T-helper 1 cell treated with Interleukin-12 subunit alpha and Interleukin-12 subunit beta and Interleukin-4 antibody, amounts not matched to agents 30 μg/mL and 1 μg/mL, for 36 hours (primary cell): Measurements from ENCODE around the gene MVB12B.

ENCODE experiments used
- H3K27ac Mint-ChIP-seq: one replicate; pipeline ENCODE4 v1.8.0; 2021; ENCODE audit warnings: mild to moderate bottlenecking, mixed read lengths
- H3K27me3 Mint-ChIP-seq: one replicate; pipeline ENCODE4 v1.8.0; 2021; ENCODE audit warnings: low read depth, mixed read lengths
- H3K36me3 Mint-ChIP-seq: one replicate; pipeline ENCODE4 v1.8.0; 2021; ENCODE audit warnings: low read depth, mixed read lengths
- H3K4me1 Mint-ChIP-seq: one replicate; pipeline ENCODE4 v1.8.0; 2021; ENCODE audit warnings: low read depth, mixed read lengths
- H3K4me3 Mint-ChIP-seq: one replicate; pipeline ENCODE4 v1.8.0; 2021; ENCODE audit warnings: mild to moderate bottlenecking, moderate library complexity, mixed read lengths
- H3K9me3 Mint-ChIP-seq: one replicate; pipeline ENCODE4 v1.8.0; 2021; ENCODE audit warnings: mixed read lengths

MVB12B gene

DNA sequence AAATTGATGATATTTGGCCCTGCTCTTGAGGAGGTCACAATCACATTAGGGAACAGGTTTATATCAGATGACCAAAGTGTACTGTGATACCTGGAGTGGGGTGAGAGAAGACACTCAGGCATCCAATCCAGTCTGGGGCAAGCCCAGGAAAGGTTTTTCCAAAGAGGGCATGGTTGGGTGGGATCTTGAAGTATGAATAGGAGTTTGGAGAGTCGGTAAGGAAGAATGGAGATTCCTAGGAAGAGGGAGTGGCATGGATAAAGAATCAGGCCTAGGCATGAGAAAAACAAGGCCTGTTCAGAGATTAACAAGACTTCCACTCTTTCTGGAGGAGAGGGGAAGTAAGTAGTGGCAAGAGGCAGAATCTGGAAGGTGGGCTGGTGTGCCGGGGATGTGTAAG is 91.1 kb downstream of the MVB12B start:
- no peak overlapping the region for H3K4me3 Mint-ChIP-seq
- no peaks in the 10 kb centered on the region for H3K9me3 Mint-ChIP-seq
- peaks cover 15% of the 10 kb centered on the region for H3K4me1 Mint-ChIP-seq
- no peak overlapping the region for H3K27ac Mint-ChIP-seq
- H3K27me3 Mint-ChIP-seq: no peaks in the 10 kb centered on the region
- H3K36me3 Mint-ChIP-seq: no peaks in the 10 kb centered on the region

- H3K27ac Mint-ChIP-seq: no peak overlapping the region
- H3K9me3 Mint-ChIP-seq: no peaks in the 10 kb centered on the region
- no peak overlapping the region for H3K4me3 Mint-ChIP-seq
- peaks cover 12% of the 10 kb centered on the region for H3K4me1 Mint-ChIP-seq
- no peaks in the 10 kb centered on the region for H3K36me3 Mint-ChIP-seq
- no peaks in the 10 kb centered on the region for H3K27me3 Mint-ChIP-seq
These were observed 92.0 kb downstream of the MVB12B start for GRCh38 chr9:126418608-126419007.

DNA sequence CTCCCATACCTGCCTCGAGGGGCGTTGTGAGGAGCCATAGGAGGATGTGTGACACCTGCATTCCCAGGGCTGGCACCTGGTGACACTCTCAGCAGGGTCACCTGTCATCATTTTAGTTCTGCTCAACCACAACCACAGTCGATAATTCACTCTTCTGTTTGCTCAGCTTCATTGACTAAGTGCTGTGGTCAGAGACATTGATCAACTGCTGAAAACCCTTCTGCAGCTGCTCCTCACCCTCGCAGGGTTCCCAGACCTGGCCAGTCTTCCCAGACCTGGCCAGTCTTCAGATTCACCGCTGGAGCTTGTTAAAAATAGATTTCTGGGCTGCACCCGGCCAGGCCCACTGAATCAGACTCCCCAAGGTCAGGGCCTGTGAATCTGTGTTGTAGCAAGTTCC is 92.8 kb downstream of the MVB12B start:
- no peaks in the 10 kb centered on the region for H3K9me3 Mint-ChIP-seq
- no peak overlapping the region for H3K27ac Mint-ChIP-seq
- no peak overlapping the region for H3K4me3 Mint-ChIP-seq
- H3K4me1 Mint-ChIP-seq: peaks cover 12% of the 10 kb centered on the region
- H3K27me3 Mint-ChIP-seq: no peaks in the 10 kb centered on the region
- H3K36me3 Mint-ChIP-seq: peaks cover 2% of the 10 kb centered on the region

DNA sequence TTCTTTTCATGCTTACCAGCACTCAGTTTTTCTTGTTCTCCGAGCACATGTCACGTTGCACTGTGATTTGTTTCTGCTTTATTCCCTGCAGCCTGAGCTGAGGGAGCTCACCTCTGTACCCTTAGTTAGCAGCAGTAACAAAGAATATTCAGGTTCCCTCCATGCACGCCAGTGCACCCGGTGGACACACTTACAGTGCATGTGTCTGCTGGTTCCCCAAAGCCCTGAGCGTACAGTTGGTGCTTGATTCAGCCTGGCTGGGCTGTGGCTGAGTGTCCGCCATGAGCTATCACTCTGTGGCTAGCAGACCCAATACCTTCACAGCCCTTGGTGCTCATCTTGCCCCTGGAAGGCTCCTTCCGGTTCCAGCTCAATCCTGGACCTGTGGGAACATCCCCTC is 93.5 kb downstream of the MVB12B start:
- no peak overlapping the region for H3K4me3 Mint-ChIP-seq
- no peaks in the 10 kb centered on the region for H3K27me3 Mint-ChIP-seq
- H3K9me3 Mint-ChIP-seq: no peaks in the 10 kb centered on the region
- H3K27ac Mint-ChIP-seq: no peak overlapping the region
- H3K36me3 Mint-ChIP-seq: peaks cover 2% of the 10 kb centered on the region
- peaks cover 14% of the 10 kb centered on the region for H3K4me1 Mint-ChIP-seq

DNA sequence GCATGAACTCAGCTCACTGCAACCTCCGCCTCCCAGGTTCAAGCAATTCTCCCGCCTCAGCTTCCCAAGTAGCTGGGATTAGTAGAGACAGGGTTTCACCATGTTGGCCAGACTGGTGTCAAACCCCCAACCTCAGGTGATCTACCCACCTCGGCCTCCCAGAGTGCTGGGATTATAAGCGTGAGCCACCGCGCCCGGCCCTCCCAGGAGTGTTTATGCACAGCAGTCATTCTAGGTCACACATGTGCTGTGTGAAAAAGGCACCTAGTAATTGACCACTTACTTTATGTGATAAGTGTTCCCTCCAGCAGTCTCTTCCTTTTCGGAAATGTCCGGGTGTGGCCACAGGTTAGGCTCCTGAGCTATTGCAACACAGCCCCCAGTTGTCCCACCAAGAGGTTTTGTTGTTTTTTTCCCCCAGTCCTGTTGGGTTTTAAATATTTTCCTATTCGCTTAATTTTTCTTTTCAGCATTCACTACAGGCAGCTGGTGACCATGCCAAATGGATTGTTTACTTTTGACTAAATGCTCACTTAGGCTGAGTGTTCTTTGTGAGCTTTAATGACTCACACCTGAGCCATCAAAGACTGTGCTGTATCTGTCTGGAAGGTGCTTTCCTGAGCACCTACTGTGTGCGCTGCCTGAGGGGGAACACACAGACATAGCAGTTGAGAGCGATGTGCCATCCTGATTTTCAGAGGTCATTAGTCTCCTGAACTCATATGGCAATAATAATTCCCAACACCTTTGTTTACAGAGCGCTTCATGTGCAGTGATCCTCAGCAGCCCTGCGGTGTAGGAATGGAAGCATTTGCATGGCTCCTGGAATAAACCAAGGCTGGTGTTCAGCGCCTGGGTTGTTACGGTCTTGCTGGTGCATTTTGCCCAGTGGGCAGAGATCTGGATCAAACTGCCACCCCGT is 94.3 kb downstream of the MVB12B start:
- Mint-ChIP-seq H3K27ac (no peak overlapping the region), H3K9me3 (no peaks in the 10 kb centered on the region), H3K4me3 (no peak overlapping the region), H3K27me3 (no peaks in the 10 kb centered on the region), H3K4me1 (peaks cover 9% of the 10 kb centered on the region), H3K36me3 (peaks cover 2% of the 10 kb centered on the region)

- peaks cover 2% of the 10 kb centered on the region for H3K36me3 Mint-ChIP-seq
- peaks cover 9% of the 10 kb centered on the region for H3K4me1 Mint-ChIP-seq
- H3K27me3 Mint-ChIP-seq: no peaks in the 10 kb centered on the region
- H3K9me3 Mint-ChIP-seq: no peaks in the 10 kb centered on the region
- H3K27ac Mint-ChIP-seq: no peak overlapping the region
- H3K4me3 Mint-ChIP-seq: no peak overlapping the region
These were observed 95.2 kb downstream of the MVB12B start for GRCh38 chr9:126421567-126422428.

DNA sequence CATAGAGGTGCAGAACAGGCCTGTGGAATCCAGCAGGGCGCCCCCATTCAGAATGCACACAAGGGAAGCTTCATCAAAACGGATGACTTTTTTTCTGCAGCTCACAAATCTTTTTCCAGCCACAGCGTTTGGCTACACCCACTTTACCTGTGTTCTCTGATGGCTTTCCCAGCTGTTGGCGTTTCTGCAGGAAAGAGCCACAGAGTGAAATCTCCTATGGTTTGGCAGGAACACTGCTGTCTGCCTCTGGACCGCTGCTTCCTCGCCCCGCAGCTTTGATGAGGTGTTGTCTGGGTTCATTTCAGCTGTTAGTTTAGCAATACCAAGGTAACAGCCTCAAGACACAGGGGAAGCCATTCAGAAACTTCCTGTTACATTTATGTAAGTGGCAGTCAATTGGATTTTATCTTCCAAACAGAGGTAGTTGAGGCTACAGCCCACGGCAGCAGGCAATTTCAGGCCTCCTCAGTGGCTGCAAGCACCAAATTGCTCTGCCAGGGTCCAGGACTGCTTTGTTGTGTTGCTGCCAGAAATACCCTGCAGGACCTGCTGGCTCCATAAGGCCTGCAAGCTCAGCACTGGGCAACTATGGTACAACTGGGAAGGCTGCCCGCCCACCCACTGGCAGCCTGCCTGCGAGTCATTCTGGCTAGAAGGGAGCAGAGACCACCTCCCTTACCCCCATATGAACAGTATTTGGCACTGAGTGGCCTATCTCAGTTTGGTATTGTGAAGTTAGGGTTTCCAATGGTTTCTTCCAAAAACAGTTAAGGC is 96.7 kb downstream of the MVB12B start:
- Mint-ChIP-seq H3K4me3 (no peak overlapping the region), H3K36me3 (peaks cover 2% of the 10 kb centered on the region), H3K9me3 (no peaks in the 10 kb centered on the region), H3K4me1 (peaks cover 5% of the 10 kb centered on the region), H3K27me3 (peaks cover 6% of the 10 kb centered on the region), H3K27ac (no peak overlapping the region)

GRCh38 chr9:126423916-126424185 is 97.2 kb downstream of the MVB12B start:
- Mint-ChIP-seq H3K9me3 (no peaks in the 10 kb centered on the region), H3K27me3 (peaks cover 11% of the 10 kb centered on the region), H3K36me3 (peaks cover 2% of the 10 kb centered on the region), H3K4me1 (peaks cover 5% of the 10 kb centered on the region), H3K27ac (no peak overlapping the region), H3K4me3 (no peak overlapping the region)

DNA sequence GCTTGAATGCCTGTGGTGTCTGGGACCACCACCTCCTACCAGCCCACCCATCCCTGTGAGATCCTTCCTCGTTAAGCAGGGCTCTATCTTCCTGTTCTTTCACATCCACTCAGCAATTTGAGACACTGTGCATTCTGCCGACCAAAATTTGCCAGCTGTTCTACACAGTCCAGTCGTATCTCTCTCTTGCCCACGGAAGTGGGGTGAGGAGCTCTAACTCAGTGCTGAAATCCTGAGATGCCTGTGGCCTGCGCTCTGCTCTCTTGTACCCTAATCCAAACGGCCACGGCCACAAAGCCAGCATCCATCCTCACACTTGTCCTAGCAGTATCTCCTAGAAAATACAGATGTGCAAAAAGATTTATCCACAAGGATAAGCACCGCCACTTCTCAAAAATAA is 97.9 kb downstream of the MVB12B start:
- H3K4me3 Mint-ChIP-seq: no peak overlapping the region
- H3K9me3 Mint-ChIP-seq: no peaks in the 10 kb centered on the region
- peaks cover 5% of the 10 kb centered on the region for H3K4me1 Mint-ChIP-seq
- H3K36me3 Mint-ChIP-seq: peaks cover 2% of the 10 kb centered on the region
- peaks cover 16% of the 10 kb centered on the region for H3K27me3 Mint-ChIP-seq
- no peak overlapping the region for H3K27ac Mint-ChIP-seq

DNA sequence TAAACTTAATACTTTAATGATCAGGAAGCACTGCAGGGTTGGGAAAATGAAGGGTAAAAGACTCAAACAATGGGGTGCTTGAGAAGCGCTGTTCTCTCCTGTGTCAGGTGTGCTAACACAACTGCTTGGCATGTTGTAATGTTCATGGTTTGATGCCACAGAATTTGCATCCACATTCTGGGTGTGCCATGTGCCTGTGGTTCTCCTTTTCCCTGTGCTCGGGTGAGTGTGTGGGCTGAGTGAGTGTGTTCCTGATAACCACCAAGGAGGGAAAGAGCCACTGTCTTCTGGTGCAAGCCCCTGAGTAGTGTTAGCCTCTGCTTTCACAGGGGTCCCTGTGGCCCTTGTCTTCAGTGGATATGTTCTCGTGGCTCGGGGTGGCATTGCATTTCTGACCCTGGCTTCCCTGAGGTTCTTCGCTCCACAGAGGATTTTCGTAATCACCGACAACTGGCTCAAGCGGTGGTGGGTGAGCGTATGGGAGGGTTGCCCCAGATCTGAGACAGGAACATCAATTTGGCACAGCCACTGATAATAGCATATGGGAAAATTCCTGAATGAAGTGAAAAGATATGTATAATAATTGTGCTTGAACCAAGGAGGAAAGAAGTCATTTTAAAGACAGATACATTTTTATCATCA is 102.0 kb downstream of the MVB12B start:
- Mint-ChIP-seq H3K4me1 (peaks cover 3% of the 10 kb centered on the region), H3K27ac (no peak overlapping the region), H3K36me3 (peaks cover 2% of the 10 kb centered on the region), H3K27me3 (peaks cover 25% of the 10 kb centered on the region), H3K4me3 (no peak overlapping the region), H3K9me3 (no peaks in the 10 kb centered on the region)

- H3K9me3 Mint-ChIP-seq: no peaks in the 10 kb centered on the region
These were observed 102.6 kb downstream of the MVB12B start for GRCh38 chr9:126429190-126429589.

DNA sequence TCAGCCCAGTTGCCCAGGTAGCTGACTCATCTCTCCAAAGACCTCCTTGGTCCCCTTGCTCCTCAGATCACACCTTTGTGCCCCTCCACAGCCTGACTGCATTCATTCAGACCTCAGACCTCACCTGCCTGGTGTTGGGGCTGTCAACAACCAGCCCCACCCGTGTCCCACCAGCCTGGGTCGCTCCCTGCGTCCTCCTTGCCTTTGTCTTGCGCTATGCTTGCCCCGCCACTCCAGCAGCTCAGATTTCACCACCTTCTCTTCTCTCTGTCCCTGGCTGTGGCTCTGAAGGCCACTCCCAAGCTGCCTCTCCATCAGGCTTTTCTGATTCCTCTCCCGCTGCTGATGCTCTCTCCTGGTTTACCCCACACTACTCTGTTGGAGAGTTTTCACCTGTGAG is 103.5 kb downstream of the MVB12B start:
- no peak overlapping the region for H3K27ac Mint-ChIP-seq
- H3K9me3 Mint-ChIP-seq: no peaks in the 10 kb centered on the region
- H3K27me3 Mint-ChIP-seq: peaks cover 25% of the 10 kb centered on the region
- no peaks in the 10 kb centered on the region for H3K4me1 Mint-ChIP-seq
- H3K36me3 Mint-ChIP-seq: no peaks in the 10 kb centered on the region
- H3K4me3 Mint-ChIP-seq: no peak overlapping the region

More at GRCh38 chr9:126429190-126429589, 102.6 kb downstream of the MVB12B start:
- H3K36me3 Mint-ChIP-seq: peaks cover under 1% of the 10 kb centered on the region
- H3K27ac Mint-ChIP-seq: no peak overlapping the region
- peaks cover 25% of the 10 kb centered on the region for H3K27me3 Mint-ChIP-seq
- peaks cover 3% of the 10 kb centered on the region for H3K4me1 Mint-ChIP-seq
- H3K4me3 Mint-ChIP-seq: no peak overlapping the region

- no peaks in the 10 kb centered on the region for H3K4me1 Mint-ChIP-seq
- H3K9me3 Mint-ChIP-seq: no peaks in the 10 kb centered on the region
- no peak overlapping the region for H3K4me3 Mint-ChIP-seq
- H3K27ac Mint-ChIP-seq: no peak overlapping the region
- peaks cover 30% of the 10 kb centered on the region for H3K27me3 Mint-ChIP-seq
- no peaks in the 10 kb centered on the region for H3K36me3 Mint-ChIP-seq
These were observed 104.6 kb downstream of the MVB12B start for GRCh38 chr9:126431077-126431742.

GRCh38 chr9:126432659-126433058 is 106.0 kb downstream of the MVB12B start:
- Mint-ChIP-seq H3K4me3 (no peak overlapping the region), H3K4me1 (no peaks in the 10 kb centered on the region), H3K36me3 (no peaks in the 10 kb centered on the region), H3K27me3 (peaks cover 36% of the 10 kb centered on the region), H3K27ac (no peak overlapping the region), H3K9me3 (no peaks in the 10 kb centered on the region)
